Astrocyte of the spinal cord (primary cell): ENCODE results near the gene SLC22A12.

Source experiments
- DNase-seq: peaks from one replicate; pipeline ENCODE4 v3.0.0; 2011; ENCODE audit warnings: low read depth, low spot score
- H3K4me3 ChIP-seq: 2 replicates; pipeline ENCODE4 v1.5.1; 2011; ENCODE audit warnings: low read depth, mild to moderate bottlenecking, low read length, moderate library complexity
- CTCF ChIP-seq: IDR thresholded peaks from 2 replicates; pipeline ENCODE4 v1.5.1; 2012; ENCODE audit warnings: low read depth, mild to moderate bottlenecking, low read length, inconsistent platforms
- in situ Hi-C: cut with HindIII; loops from 2 replicates; pipeline ENCODE4 v1.10.0; 2017; ENCODE audit warnings: low sequenced_read_pairs

SLC22A12 gene

GRCh38 chr11:64603411-64604110 is 12.5 kb downstream of the SLC22A12 start:
- no peak overlapping the region for H3K4me3 ChIP-seq
- TF ChIP-seq CTCF, result no peak
- DNase-seq, result no peak
- in situ Hi-C loops, result no loop called here

GRCh38 chr11:64604458-64605243 is 13.6 kb downstream of the SLC22A12 start:
- TF ChIP-seq CTCF, result no peak
- no peak overlapping the region for H3K4me3 ChIP-seq
- DNase-seq, result no peak
- in situ Hi-C loops, result no loop called here

- no peak for TF ChIP-seq CTCF
- no peak overlapping the region for H3K4me3 ChIP-seq
- in situ Hi-C loops, result no loop called here
- DNase-seq, result no peak
Observed at GRCh38 chr11:64605244-64605560, 14.2 kb downstream of the SLC22A12 start.

GRCh38 chr11:64605656-64606585 is 14.9 kb downstream of the SLC22A12 start:
- in situ Hi-C loops, result no loop called here
- no peak for DNase-seq
- TF ChIP-seq CTCF, result no peak
- H3K4me3 ChIP-seq, result no peak overlapping the region

GRCh38 chr11:64606796-64607380 is 15.9 kb downstream of the SLC22A12 start:
- no peak for TF ChIP-seq CTCF
- no peak overlapping the region for H3K4me3 ChIP-seq
- DNase-seq, result no peak
- in situ Hi-C loops, result no loop called here

GRCh38 chr11:64607381-64607985 is 16.5 kb downstream of the SLC22A12 start:
- H3K4me3 ChIP-seq, result no peak overlapping the region
- in situ Hi-C loops, result no loop called here
- no peak for DNase-seq
- TF ChIP-seq CTCF, result no peak
